ENCODE results near the gene ZBTB42.

ZBTB42 gene

GRCh38 chr14:104780513-104781030 is 20.3 kb upstream of the ZBTB42 start:
- no peaks in the 10 kb centered on the region for H3K27me3 Mint-ChIP-seq (ENCODE audit: low read depth, poor library complexity)
- H3K9me3 Mint-ChIP-seq: no peaks in the 10 kb centered on the region
- TF ChIP-seq CTCF (IDR thresholded peaks at IDR 0.05): no peak
- no peak overlapping the region for H3K4me3 Mint-ChIP-seq
- no peaks in the 10 kb centered on the region for H3K36me3 Mint-ChIP-seq (ENCODE audit: low read depth)
- DNase-seq: no peak
- no peak overlapping the region for H3K27ac Mint-ChIP-seq
- H3K4me1 Mint-ChIP-seq: no peaks in the 10 kb centered on the region

DNA sequence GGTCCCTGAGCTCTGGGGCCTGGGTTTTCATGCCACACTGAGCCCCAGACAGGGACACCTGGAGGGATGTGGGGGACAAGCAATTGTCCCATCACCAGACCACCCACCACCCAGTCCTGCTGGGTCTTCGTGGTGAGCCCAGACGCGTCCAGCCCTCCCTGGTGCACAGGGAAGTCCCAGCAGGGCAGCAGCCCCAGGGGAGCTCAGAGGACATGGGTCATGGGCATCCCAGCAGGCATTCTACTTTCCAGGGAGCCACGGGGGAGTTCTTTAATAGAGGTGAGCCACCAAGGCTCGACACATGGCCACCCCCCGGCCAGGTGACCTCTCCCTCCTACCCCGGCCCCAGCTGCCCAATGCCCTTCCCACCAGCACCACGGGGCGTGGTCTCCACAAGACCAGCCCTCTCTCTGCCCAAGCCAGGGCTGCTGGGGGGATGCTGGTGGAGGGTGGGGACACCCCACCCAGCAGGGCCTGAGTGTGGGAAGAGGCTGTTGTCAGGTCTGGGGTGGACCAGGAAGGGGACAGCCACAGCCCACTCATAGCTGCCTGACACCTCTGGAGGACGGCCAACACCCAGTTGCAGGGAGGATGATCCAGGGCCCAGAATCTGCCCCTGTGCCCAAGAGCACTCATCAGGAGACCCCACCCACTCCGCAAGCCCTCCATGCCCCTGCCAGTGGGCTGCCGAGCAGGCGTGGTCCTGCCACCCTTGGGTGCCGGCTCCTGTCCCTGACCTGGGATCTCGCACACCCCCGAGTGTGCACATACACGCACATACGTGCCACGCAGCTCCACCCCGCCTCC is 19.4 kb upstream of the ZBTB42 start:
- H3K4me3 Mint-ChIP-seq: no peak overlapping the region
- TF ChIP-seq CTCF (IDR thresholded peaks at IDR 0.05): no peak
- H3K36me3 Mint-ChIP-seq (ENCODE audit: low read depth): no peaks in the 10 kb centered on the region
- H3K27ac Mint-ChIP-seq: peak overlapping the region; percentile 68
- no peak for DNase-seq
- no peaks in the 10 kb centered on the region for H3K27me3 Mint-ChIP-seq (ENCODE audit: low read depth, poor library complexity)
- no peaks in the 10 kb centered on the region for H3K4me1 Mint-ChIP-seq
- H3K9me3 Mint-ChIP-seq: no peaks in the 10 kb centered on the region

- Mint-ChIP-seq H3K4me3 (no peak overlapping the region), H3K27ac (no peak overlapping the region), H3K27me3 (ENCODE audit: low read depth, poor library complexity) (no peaks in the 10 kb centered on the region)
These were observed 18.7 kb upstream of the ZBTB42 start for GRCh38 chr14:104782086-104782807.

GRCh38 chr14:104782808-104783139 is 18.1 kb upstream of the ZBTB42 start:
- H3K4me1 Mint-ChIP-seq: no peaks in the 10 kb centered on the region
- H3K27me3 Mint-ChIP-seq (ENCODE audit: low read depth, poor library complexity): no peaks in the 10 kb centered on the region
- H3K4me3 Mint-ChIP-seq: no peak overlapping the region
- no peak overlapping the region for H3K27ac Mint-ChIP-seq
- H3K36me3 Mint-ChIP-seq (ENCODE audit: low read depth): no peaks in the 10 kb centered on the region
- no peak for TF ChIP-seq CTCF (IDR thresholded peaks at IDR 0.05)
- no peak for DNase-seq
- H3K9me3 Mint-ChIP-seq: no peaks in the 10 kb centered on the region

More at GRCh38 chr14:104782086-104782807, 18.7 kb upstream of the ZBTB42 start:
- no peak for DNase-seq
- no peaks in the 10 kb centered on the region for H3K36me3 Mint-ChIP-seq (ENCODE audit: low read depth)
- H3K4me1 Mint-ChIP-seq: no peaks in the 10 kb centered on the region
- TF ChIP-seq CTCF (IDR thresholded peaks at IDR 0.05): no peak
- no peaks in the 10 kb centered on the region for H3K9me3 Mint-ChIP-seq

DNA sequence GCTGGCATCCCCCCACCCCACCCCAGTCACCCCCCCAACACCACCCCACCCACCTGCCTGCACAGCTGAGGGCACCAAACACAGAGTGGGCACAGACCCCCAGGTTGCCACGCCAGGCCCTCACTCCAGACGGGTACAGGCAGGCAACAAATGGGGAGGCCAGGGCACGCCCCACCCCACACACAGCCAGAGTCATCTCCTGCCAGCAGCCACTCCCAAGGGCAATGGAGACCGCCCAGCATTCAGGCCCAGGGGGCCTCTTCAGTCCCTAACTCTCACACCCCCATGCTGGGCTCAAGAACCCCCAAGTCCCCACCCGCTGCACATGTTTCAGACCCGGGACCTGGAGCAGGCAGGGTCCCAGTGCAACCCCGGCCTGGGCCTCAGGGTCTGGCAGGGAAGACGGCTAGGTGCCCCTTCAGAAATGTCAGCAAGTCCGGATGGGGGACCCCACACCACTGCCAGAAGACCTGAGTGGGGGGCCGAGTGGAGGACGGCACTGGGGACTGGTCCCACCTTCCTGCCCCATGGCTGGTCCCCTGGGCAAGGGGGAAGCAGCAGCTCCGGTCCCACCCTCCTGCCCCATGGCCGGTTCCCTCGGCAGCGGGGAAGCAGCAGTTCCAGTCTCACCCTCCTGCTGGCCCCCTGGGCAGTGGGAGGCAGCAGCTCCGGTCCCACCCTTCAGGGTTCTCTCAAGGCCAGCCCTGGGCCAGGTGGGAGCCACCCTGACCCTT is 17.2 kb upstream of the ZBTB42 start:
- no peak for DNase-seq
- Mint-ChIP-seq H3K27me3 (ENCODE audit: low read depth, poor library complexity) (no peaks in the 10 kb centered on the region), H3K9me3 (no peaks in the 10 kb centered on the region), H3K4me1 (no peaks in the 10 kb centered on the region), H3K4me3 (no peak overlapping the region), H3K36me3 (ENCODE audit: low read depth) (no peaks in the 10 kb centered on the region), H3K27ac (no peak overlapping the region)
- no peak for TF ChIP-seq CTCF (IDR thresholded peaks at IDR 0.05)
